ENCODE results near the gene RASSF3.

Gene RASSF3

GRCh38 chr12:64714551-64714968 is 104.3 kb downstream of the RASSF3 start:
- no peak overlapping the region for H3K9ac ChIP-seq (ENCODE audit: low read depth, low read length)
- H3K9me3 ChIP-seq (ENCODE audit: control insufficient read depth, insufficient read depth, low read length), result no peaks in the 10 kb centered on the region
- H3K27me3 ChIP-seq (ENCODE audit: control insufficient read depth, insufficient read depth, low read length), result no peaks in the 10 kb centered on the region
- no peak overlapping the region for H3K27ac ChIP-seq (ENCODE audit: low read depth, low read length)
- H3K4me1 ChIP-seq (ENCODE audit: control insufficient read depth, insufficient read depth, low read length), result no peaks in the 10 kb centered on the region
- H3K36me3 ChIP-seq (ENCODE audit: control insufficient read depth, insufficient read depth, low read length), result peaks cover 46% of the 10 kb centered on the region
- no peak overlapping the region for H3K4me3 ChIP-seq (ENCODE audit: low read depth, low read length)

GRCh38 chr12:64716371-64716770 is 106.1 kb downstream of the RASSF3 start:
- Histone ChIP-seq H3K9ac (ENCODE audit: low read depth, low read length) (no peak overlapping the region), H3K4me1 (ENCODE audit: control insufficient read depth, insufficient read depth, low read length) (no peaks in the 10 kb centered on the region), H3K27ac (ENCODE audit: low read depth, low read length) (no peak overlapping the region), H3K36me3 (ENCODE audit: control insufficient read depth, insufficient read depth, low read length) (peaks cover 65% of the 10 kb centered on the region), H3K4me3 (ENCODE audit: low read depth, low read length) (no peak overlapping the region), H3K27me3 (ENCODE audit: control insufficient read depth, insufficient read depth, low read length) (no peaks in the 10 kb centered on the region), H3K9me3 (ENCODE audit: control insufficient read depth, insufficient read depth, low read length) (no peaks in the 10 kb centered on the region)

GRCh38 chr12:64716839-64717455 is 106.7 kb downstream of the RASSF3 start:
- H3K9ac ChIP-seq (ENCODE audit: low read depth, low read length), result no peak overlapping the region
- H3K4me1 ChIP-seq (ENCODE audit: control insufficient read depth, insufficient read depth, low read length), result no peaks in the 10 kb centered on the region
- H3K27ac ChIP-seq (ENCODE audit: low read depth, low read length), result no peak overlapping the region
- H3K4me3 ChIP-seq (ENCODE audit: low read depth, low read length), result no peak overlapping the region
- no peaks in the 10 kb centered on the region for H3K27me3 ChIP-seq (ENCODE audit: control insufficient read depth, insufficient read depth, low read length)
- peaks cover 69% of the 10 kb centered on the region for H3K36me3 ChIP-seq (ENCODE audit: control insufficient read depth, insufficient read depth, low read length)
- no peaks in the 10 kb centered on the region for H3K9me3 ChIP-seq (ENCODE audit: control insufficient read depth, insufficient read depth, low read length)

GRCh38 chr12:64718649-64719048 is 108.4 kb downstream of the RASSF3 start:
- H3K4me3 ChIP-seq (ENCODE audit: low read depth, low read length), result no peak overlapping the region
- no peak overlapping the region for H3K9ac ChIP-seq (ENCODE audit: low read depth, low read length)
- H3K36me3 ChIP-seq (ENCODE audit: control insufficient read depth, insufficient read depth, low read length), result peaks cover 83% of the 10 kb centered on the region
- H3K9me3 ChIP-seq (ENCODE audit: control insufficient read depth, insufficient read depth, low read length), result no peaks in the 10 kb centered on the region
- no peaks in the 10 kb centered on the region for H3K4me1 ChIP-seq (ENCODE audit: control insufficient read depth, insufficient read depth, low read length)
- H3K27me3 ChIP-seq (ENCODE audit: control insufficient read depth, insufficient read depth, low read length), result no peaks in the 10 kb centered on the region
- H3K27ac ChIP-seq (ENCODE audit: low read depth, low read length), result no peak overlapping the region

GRCh38 chr12:64720884-64721283 is 110.6 kb downstream of the RASSF3 start:
- Histone ChIP-seq H3K9me3 (ENCODE audit: control insufficient read depth, insufficient read depth, low read length) (no peaks in the 10 kb centered on the region), H3K27ac (ENCODE audit: low read depth, low read length) (no peak overlapping the region), H3K9ac (ENCODE audit: low read depth, low read length) (no peak overlapping the region), H3K4me3 (ENCODE audit: low read depth, low read length) (no peak overlapping the region), H3K36me3 (ENCODE audit: control insufficient read depth, insufficient read depth, low read length) (peaks cover 65% of the 10 kb centered on the region), H3K4me1 (ENCODE audit: control insufficient read depth, insufficient read depth, low read length) (no peaks in the 10 kb centered on the region), H3K27me3 (ENCODE audit: control insufficient read depth, insufficient read depth, low read length) (no peaks in the 10 kb centered on the region)

GRCh38 chr12:64722835-64723234 is 112.5 kb downstream of the RASSF3 start:
- Histone ChIP-seq H3K36me3 (ENCODE audit: control insufficient read depth, insufficient read depth, low read length) (peaks cover 52% of the 10 kb centered on the region), H3K4me3 (ENCODE audit: low read depth, low read length) (no peak overlapping the region), H3K27ac (ENCODE audit: low read depth, low read length) (no peak overlapping the region), H3K4me1 (ENCODE audit: control insufficient read depth, insufficient read depth, low read length) (no peaks in the 10 kb centered on the region), H3K9me3 (ENCODE audit: control insufficient read depth, insufficient read depth, low read length) (no peaks in the 10 kb centered on the region), H3K27me3 (ENCODE audit: control insufficient read depth, insufficient read depth, low read length) (no peaks in the 10 kb centered on the region), H3K9ac (ENCODE audit: low read depth, low read length) (no peak overlapping the region)

- no peak overlapping the region for H3K27ac ChIP-seq (ENCODE audit: low read depth, low read length)
- H3K36me3 ChIP-seq (ENCODE audit: control insufficient read depth, insufficient read depth, low read length), result peaks cover 54% of the 10 kb centered on the region
- no peak overlapping the region for H3K9ac ChIP-seq (ENCODE audit: low read depth, low read length)
- no peak overlapping the region for H3K4me3 ChIP-seq (ENCODE audit: low read depth, low read length)
- no peaks in the 10 kb centered on the region for H3K4me1 ChIP-seq (ENCODE audit: control insufficient read depth, insufficient read depth, low read length)
- no peaks in the 10 kb centered on the region for H3K9me3 ChIP-seq (ENCODE audit: control insufficient read depth, insufficient read depth, low read length)
- H3K27me3 ChIP-seq (ENCODE audit: control insufficient read depth, insufficient read depth, low read length), result no peaks in the 10 kb centered on the region
Observed at GRCh38 chr12:64723630-64724029, 113.3 kb downstream of the RASSF3 start.

GRCh38 chr12:64724201-64724745 is 114.0 kb downstream of the RASSF3 start:
- Histone ChIP-seq H3K27ac (ENCODE audit: low read depth, low read length) (no peak overlapping the region), H3K9me3 (ENCODE audit: control insufficient read depth, insufficient read depth, low read length) (no peaks in the 10 kb centered on the region), H3K36me3 (ENCODE audit: control insufficient read depth, insufficient read depth, low read length) (peaks cover 50% of the 10 kb centered on the region), H3K4me3 (ENCODE audit: low read depth, low read length) (no peak overlapping the region), H3K4me1 (ENCODE audit: control insufficient read depth, insufficient read depth, low read length) (no peaks in the 10 kb centered on the region), H3K9ac (ENCODE audit: low read depth, low read length) (no peak overlapping the region), H3K27me3 (ENCODE audit: control insufficient read depth, insufficient read depth, low read length) (no peaks in the 10 kb centered on the region)

GRCh38 chr12:64729909-64730587 is 119.8 kb downstream of the RASSF3 start:
- no peaks in the 10 kb centered on the region for H3K9me3 ChIP-seq (ENCODE audit: control insufficient read depth, insufficient read depth, low read length)
- no peak overlapping the region for H3K9ac ChIP-seq (ENCODE audit: low read depth, low read length)
- no peaks in the 10 kb centered on the region for H3K27me3 ChIP-seq (ENCODE audit: control insufficient read depth, insufficient read depth, low read length)
- H3K36me3 ChIP-seq (ENCODE audit: control insufficient read depth, insufficient read depth, low read length), result peaks cover 32% of the 10 kb centered on the region
- no peaks in the 10 kb centered on the region for H3K4me1 ChIP-seq (ENCODE audit: control insufficient read depth, insufficient read depth, low read length)
- no peak overlapping the region for H3K4me3 ChIP-seq (ENCODE audit: low read depth, low read length)
- H3K27ac ChIP-seq (ENCODE audit: low read depth, low read length), result no peak overlapping the region

- H3K27ac ChIP-seq (ENCODE audit: low read depth, low read length), result no peak overlapping the region
- H3K9ac ChIP-seq (ENCODE audit: low read depth, low read length), result no peak overlapping the region
- no peaks in the 10 kb centered on the region for H3K9me3 ChIP-seq (ENCODE audit: control insufficient read depth, insufficient read depth, low read length)
- H3K4me1 ChIP-seq (ENCODE audit: control insufficient read depth, insufficient read depth, low read length), result no peaks in the 10 kb centered on the region
- no peak overlapping the region for H3K4me3 ChIP-seq (ENCODE audit: low read depth, low read length)
- peaks cover 36% of the 10 kb centered on the region for H3K36me3 ChIP-seq (ENCODE audit: control insufficient read depth, insufficient read depth, low read length)
- H3K27me3 ChIP-seq (ENCODE audit: control insufficient read depth, insufficient read depth, low read length), result no peaks in the 10 kb centered on the region
Observed at GRCh38 chr12:64730588-64730969, 120.3 kb downstream of the RASSF3 start.

- Histone ChIP-seq H3K36me3 (ENCODE audit: control insufficient read depth, insufficient read depth, low read length) (peaks cover 47% of the 10 kb centered on the region), H3K9ac (ENCODE audit: low read depth, low read length) (no peak overlapping the region), H3K27me3 (ENCODE audit: control insufficient read depth, insufficient read depth, low read length) (no peaks in the 10 kb centered on the region)
Observed at GRCh38 chr12:64731683-64732082, 121.4 kb downstream of the RASSF3 start.

More at GRCh38 chr12:64731683-64732082, 121.4 kb downstream of the RASSF3 start:
- no peak overlapping the region for H3K4me3 ChIP-seq (ENCODE audit: low read depth, low read length)
- no peaks in the 10 kb centered on the region for H3K4me1 ChIP-seq (ENCODE audit: control insufficient read depth, insufficient read depth, low read length)
- no peaks in the 10 kb centered on the region for H3K9me3 ChIP-seq (ENCODE audit: control insufficient read depth, insufficient read depth, low read length)
- H3K27ac ChIP-seq (ENCODE audit: low read depth, low read length), result no peak overlapping the region
